Lower lobe of right lung (tissue), 2 donors: ENCODE measurements around the gene SAPCD2. TPM values are rescaled to one million over a fixed set of nuclear protein-coding genes. Genes with fewer than 3 reads are reported as not detected.
A peak's percentile ranks its signal among the peaks of the same experiment; 100 is the strongest.

Experiments
- ATAC-seq, 2 donors: fragments of 200-7000 bp; cut with Tn5 transposase; one replicate each; pipeline ENCODE4 v1.9.1; 2020 to 2022; ENCODE audit warnings: mild to moderate bottlenecking in 2 of 2, moderate library complexity in 2 of 2
- DNase-seq: peaks from one replicate; pipeline ENCODE4 v3.0.0-alpha.2; 2020
- H3K27ac ChIP-seq: fragments of 200-600 bp; one replicate; pipeline ENCODE4 v1.8.0; 2022
- H3K27me3 ChIP-seq: fragments of 200-600 bp; one replicate; pipeline ENCODE4 v1.8.0; 2022; ENCODE audit warnings: low read depth
- H3K36me3 ChIP-seq: fragments of 200-600 bp; one replicate; pipeline ENCODE4 v1.8.0; 2022; ENCODE audit warnings: mild to moderate bottlenecking
- H3K4me1 ChIP-seq: fragments of 200-600 bp; one replicate; pipeline ENCODE4 v1.8.0; 2022
- H3K4me3 ChIP-seq: fragments of 200-600 bp; one replicate; pipeline ENCODE4 v1.8.0; 2022; ENCODE audit warnings: mild to moderate bottlenecking
- H3K9me3 ChIP-seq: fragments of 200-600 bp; one replicate; pipeline ENCODE4 v1.8.0; 2022
- intact Hi-C: fragments of 100-400 bp; cut with DNase I; formaldehyde crosslinking; loops from one replicate; pipeline ENCODE4 v1.11.0; 2022
- total RNA-seq: library from RNA; stranded (reverse); fragmentation: NEBNext Ultra II Directional; extraction: Animal tissue kit (Norgen Biotek cat#: 25700); gene quantifications from one replicate; pipeline ENCODE4 v1.2.1, GENCODE V29; 2021
- TF ChIP-seq, protein P1 (sequence below): fragments of 200-600 bp; IDR thresholded peaks from one replicate; pipeline ENCODE4 v1.8.0; 2022; ENCODE audit warnings: antibody characterized with exemption, mild to moderate bottlenecking
- donor health status: DM: no; HTN: yes; CAD: no; lungs with severe emphysema.

SAPCD2 gene
- total RNA-seq, 1 donor from 2014 or later: 0.86 TPM

- Histone ChIP-seq H3K36me3 (no peaks in the 10 kb centered on the region), H3K4me3 (no peak overlapping the region), H3K9me3 (no peaks in the 10 kb centered on the region), H3K27ac (no peak overlapping the region), H3K4me1 (peaks cover 22% of the 10 kb centered on the region), H3K27me3 (peaks cover 13% of the 10 kb centered on the region)
- TF ChIP-seq, protein P1, sequence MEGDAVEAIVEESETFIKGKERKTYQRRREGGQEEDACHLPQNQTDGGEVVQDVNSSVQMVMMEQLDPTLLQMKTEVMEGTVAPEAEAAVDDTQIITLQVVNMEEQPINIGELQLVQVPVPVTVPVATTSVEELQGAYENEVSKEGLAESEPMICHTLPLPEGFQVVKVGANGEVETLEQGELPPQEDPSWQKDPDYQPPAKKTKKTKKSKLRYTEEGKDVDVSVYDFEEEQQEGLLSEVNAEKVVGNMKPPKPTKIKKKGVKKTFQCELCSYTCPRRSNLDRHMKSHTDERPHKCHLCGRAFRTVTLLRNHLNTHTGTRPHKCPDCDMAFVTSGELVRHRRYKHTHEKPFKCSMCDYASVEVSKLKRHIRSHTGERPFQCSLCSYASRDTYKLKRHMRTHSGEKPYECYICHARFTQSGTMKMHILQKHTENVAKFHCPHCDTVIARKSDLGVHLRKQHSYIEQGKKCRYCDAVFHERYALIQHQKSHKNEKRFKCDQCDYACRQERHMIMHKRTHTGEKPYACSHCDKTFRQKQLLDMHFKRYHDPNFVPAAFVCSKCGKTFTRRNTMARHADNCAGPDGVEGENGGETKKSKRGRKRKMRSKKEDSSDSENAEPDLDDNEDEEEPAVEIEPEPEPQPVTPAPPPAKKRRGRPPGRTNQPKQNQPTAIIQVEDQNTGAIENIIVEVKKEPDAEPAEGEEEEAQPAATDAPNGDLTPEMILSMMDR: no peak
- intact Hi-C loops: no loop called here
- ATAC-seq (no peak), DNase-seq (no peak)
These were observed 11.7 kb downstream of the SAPCD2 start for GRCh38 chr9:137058521-137059234.

- intact Hi-C loops: no loop called here
- peaks cover 30% of the 10 kb centered on the region for H3K4me1 ChIP-seq
- no peak overlapping the region for H3K27ac ChIP-seq
- H3K4me3 ChIP-seq: no peak overlapping the region
- H3K27me3 ChIP-seq: peaks cover 24% of the 10 kb centered on the region
- DNase-seq: no peak
- TF ChIP-seq, protein P1: no peak
- ATAC-seq: no peak
- H3K36me3 ChIP-seq: no peaks in the 10 kb centered on the region
- no peaks in the 10 kb centered on the region for H3K9me3 ChIP-seq
These were observed 12.8 kb downstream of the SAPCD2 start for GRCh38 chr9:137057545-137057944.

DNA sequence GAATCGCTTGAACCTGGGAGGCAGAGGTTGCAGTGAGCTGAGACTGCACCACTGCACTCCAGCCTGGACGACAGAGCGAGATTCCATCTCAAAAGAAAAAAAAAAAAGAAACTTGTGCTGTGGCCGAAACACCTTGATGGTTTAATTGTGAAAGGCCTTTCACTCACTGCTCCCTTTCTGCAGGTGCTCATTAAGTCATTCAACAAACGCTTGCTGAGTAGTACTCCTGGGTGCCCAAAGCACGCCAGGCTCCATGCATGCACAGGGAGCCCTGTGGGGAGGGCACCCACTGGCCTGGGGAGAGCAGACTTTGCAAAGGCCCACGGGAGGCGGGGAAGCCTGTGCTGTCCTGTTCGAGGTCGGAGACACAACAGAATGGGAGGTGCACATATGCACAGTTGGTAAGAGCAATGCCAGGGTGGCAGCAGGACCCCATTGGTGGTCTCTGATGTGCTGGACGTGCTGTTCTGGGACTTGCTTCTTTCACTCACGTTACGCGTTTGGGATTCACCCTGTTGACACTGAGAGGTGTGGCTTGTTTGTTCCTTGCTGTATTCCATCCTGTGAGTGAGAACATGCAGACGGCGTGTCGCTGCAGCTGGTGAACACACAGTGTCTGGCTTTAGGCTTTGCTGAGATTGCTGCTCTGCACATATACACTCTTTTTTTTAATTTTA is 13.5 kb downstream of the SAPCD2 start:
- Histone ChIP-seq H3K4me3 (no peak overlapping the region), H3K27ac (no peak overlapping the region), H3K36me3 (no peaks in the 10 kb centered on the region), H3K4me1 (peaks cover 30% of the 10 kb centered on the region), H3K27me3 (peaks cover 30% of the 10 kb centered on the region), H3K9me3 (no peaks in the 10 kb centered on the region)
- DNase-seq (no peak), ATAC-seq (no peak)
- intact Hi-C loops: no loop called here
- TF ChIP-seq, protein P1: no peak

- Histone ChIP-seq H3K9me3 (no peaks in the 10 kb centered on the region), H3K27me3 (peaks cover 42% of the 10 kb centered on the region), H3K27ac (peak overlapping the region; percentile 46), H3K4me3 (no peak overlapping the region), H3K36me3 (no peaks in the 10 kb centered on the region), H3K4me1 (peaks cover 30% of the 10 kb centered on the region)
- intact Hi-C loops: no loop called here
- ATAC-seq: peak; percentile 28 to 51
- TF ChIP-seq, protein P1: no peak
- DNase-seq: peak; percentile 73
These were observed 14.7 kb downstream of the SAPCD2 start for GRCh38 chr9:137055385-137056364.

DNA sequence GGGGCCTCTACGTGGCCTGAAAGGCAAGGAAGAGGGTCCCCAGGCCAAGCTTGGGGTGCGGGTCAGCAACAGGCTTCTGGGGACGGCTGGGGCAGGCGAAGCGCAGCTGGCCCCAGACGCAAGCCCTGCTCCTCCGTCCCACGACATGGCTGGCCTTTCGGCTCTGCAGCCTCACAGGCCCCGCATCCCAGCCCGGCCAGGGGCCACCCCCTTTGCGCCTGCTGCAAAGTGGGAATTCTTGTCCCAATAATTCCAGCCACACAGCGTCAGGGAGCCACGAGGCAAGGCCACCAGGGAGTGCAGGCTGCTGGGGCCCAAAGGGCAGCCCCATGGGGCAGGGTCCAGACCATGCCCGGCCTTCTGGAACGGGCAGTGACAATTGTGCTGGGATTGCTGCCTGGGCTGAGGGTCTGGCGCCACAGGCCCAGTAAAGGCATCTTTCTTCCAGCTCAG is 15.4 kb downstream of the SAPCD2 start:
- Histone ChIP-seq H3K4me3 (no peak overlapping the region), H3K4me1 (peaks cover 30% of the 10 kb centered on the region), H3K27ac (peak overlapping the region; percentile 46), H3K27me3 (peaks cover 47% of the 10 kb centered on the region), H3K36me3 (no peaks in the 10 kb centered on the region), H3K9me3 (no peaks in the 10 kb centered on the region)
- DNase-seq (no peak), ATAC-seq (no peak)
- intact Hi-C loops: no loop called here
- TF ChIP-seq, protein P1: no peak
